HG02852 (cell line): ENCODE data around the gene ZFPL1.

Source experiments
- ATAC-seq: cut with Tn5 transposase; IDR thresholded peaks from one replicate; pipeline ENCODE4 v1.9.1; 2021; ENCODE audit warnings: mild to moderate bottlenecking, moderate library complexity; ENCODE audit not compliant: unreplicated experiment

The ZFPL1 gene

DNA sequence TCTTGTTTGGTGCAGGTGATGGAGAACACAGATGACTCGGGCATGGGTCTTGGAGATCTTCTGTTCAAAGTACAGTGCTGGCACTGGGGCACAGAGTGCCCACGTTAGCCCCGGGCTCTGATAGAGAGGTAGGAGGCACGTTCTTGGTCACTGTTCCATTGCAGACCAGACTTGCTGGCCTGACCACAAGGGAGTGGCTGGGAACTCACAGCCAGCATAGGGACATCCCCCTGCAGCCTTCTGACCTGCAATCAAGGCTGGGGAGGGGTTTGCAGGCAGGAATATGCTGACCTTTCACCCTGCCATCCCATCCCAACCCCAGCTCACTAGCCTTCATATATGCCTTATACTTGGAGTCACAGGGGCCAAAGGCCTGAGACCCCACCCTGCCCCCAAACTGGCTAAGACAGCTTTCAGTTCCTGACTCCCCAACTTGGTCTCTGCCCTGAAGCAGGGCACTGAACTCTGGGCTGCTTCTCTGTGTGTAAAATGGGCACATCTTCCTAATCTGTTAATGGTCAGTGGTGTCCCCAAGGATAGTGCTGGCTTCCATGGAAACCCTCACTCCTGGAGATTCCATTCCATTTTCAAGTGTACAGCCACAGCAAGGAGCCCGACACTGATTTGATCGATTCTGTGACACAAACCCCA lies 42.7 kb downstream of the ZFPL1 start:
- ATAC-seq = no peak

DNA sequence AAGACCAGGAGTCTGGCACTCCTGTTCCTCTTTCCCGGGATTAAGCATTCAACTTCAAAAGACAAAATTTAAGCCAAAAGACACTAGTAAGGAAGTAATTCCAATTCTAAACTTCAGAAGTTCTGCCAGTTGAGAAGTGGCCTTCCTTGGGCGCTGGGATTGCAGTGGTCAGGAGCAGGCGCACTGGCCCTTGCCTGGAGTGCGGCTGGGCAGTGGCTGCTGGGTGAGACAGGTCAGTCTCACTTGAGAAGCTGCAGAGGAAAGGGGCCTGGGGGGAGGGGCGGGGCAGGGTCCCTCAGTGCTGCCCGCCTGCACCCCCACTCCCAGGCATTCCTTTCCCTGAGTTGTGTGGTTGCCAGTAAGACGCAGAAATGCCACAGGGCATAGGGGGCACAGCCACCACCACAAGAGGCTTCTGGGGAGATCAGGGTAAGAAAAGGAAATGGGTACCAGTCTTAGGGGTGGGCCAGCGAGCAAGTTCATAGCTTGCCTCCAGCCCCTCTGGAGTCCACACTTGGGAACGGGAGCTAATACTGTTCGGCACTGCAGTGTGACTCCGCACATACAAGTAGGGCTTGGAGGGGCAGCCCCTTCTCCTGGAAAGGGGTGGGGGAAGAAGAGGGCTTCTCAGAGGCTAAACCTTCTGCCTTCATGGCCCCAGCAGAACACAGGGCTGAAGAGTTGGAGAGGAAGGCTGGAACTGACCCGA lies 43.6 kb downstream of the ZFPL1 start:
- ATAC-seq = no peak

DNA sequence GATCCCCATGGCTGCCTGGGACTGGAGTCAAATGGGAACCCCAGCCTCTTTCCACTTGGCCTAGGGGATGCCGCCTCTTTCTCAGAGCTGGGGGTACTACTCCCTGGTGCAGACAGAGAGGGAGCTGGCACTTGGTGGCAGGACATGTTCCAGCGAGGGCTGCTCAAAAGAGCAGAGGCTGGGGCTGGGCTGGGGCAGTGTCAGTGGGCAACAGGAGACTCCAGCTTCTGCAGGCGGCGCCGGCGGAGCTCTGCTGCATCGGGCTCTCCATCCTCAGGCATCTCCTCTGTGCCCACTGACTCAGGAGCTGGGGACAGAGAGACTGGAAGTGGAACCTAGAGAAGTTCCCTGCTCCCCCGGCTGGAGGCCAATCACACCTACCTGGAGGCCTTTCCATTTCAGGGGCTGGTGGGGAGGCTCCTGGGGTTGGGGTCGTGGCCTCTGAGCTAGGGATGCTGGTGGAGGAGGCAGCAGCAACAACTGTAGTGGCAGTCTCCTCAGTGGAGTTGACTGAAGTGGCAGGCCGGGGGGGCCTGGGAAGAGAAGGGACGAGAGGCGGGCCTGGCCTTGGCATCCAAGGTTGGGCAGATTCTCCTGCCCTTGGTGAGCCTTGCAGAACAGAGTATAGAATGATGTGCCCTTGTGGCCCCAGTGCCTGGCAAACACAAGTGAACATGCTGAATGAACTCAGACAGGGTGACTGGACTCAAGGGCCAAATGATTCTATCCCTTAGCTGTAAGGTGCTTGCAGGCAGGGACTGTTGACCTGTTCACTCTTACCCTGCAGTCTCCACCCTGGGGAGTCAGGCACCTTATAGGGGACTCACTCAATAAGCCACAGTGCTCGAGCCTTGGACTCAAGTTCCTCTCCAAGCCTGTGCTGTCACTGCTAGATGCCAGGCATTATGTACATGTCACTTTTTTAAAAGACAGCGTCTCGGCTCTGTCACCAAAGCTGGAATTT lies 44.4 kb downstream of the ZFPL1 start:
- ATAC-seq = no peak

DNA sequence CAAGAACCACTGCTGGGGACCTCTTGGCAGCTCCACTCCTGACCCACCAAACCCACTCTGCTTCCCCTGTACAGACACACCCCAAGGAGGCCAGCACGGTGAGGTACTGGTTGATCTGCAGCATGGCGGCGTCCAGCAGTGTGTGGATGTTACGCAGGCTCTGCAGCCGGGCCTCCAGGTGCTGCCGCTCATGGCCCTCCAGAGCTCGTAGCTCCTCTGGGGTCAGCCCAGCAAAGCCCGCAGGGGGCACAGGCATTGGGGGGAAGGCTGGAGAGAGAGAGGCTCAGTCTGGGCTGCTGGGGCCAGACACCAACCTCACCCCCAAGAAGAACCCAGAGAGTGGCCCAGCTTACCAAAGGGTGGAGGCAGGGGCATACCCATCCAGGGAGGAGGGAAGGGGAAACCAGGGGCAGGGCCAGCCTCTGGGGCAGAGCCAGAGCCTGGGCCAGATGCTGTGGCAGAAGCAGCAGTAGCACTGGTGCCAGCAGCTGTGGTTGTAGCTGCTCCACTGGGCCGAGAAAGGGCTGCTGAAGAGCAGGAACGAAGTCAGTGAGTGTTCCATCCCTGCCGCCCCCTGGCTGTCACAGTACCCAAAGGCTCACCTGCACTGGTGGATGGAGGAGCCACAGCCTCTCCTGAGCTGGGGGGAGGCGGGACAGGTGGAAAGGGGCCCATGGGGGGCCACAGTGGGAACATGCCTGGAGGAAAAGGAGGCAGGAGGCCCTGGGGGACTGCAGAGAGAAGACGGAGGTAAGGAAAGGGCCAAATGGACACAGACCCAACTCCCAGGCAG lies 45.8 kb downstream of the ZFPL1 start:
- no peak for ATAC-seq

DNA sequence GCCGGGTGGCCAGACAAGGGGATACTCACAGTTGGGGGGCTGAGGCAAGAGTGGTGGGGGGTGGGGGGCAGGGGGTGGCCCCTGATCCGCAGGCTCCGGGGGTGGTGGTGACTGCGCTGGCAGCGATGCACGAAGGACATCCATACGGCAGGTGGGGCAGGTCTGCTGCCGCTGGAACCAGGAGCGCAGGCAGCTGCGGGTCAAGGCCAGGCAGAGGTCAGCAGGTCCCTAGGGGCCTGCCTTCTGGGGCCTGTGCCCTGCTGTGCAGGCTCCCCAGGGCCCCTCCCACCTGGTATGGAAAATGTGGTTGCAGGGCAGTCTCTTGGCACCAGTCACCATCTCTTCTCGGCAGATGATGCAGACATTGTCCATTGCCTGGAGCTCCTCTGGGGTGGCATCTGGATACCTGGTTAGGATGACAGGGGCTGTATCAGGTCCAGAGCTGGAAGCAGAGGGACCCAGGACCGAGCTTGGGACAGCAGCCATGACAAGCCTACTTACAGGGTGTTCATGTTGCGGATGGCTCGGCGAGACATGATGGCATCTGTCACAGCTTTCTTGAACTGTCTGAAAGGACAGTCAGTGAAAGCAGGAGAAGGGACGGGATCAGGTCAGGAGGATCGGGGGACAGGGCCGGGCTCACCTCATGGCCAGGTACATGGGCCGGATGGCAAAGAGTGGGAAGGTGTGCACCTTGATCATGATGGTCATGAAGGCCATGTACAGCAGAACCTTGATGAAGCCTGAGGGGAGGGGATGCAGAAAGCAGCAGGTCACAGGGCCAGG lies 46.8 kb downstream of the ZFPL1 start:
- ATAC-seq = no peak

DNA sequence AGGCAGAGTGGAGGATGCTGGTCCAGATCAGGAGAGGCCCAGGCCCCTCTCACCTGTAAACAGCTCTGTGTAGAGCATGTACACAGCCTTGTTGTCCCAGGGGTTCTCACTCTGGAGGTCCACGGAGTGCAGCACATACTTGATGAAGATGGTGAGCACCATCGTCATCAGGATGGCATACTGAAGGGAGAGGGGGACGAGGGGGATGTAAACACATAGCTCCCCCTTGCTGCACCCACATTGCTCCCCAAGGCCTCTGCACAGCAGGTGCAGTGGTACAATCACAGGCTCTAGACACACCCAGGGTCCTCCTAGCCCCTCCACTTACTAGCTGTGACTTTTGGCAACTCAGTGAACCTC lies 47.4 kb downstream of the ZFPL1 start:
- no peak for ATAC-seq

DNA sequence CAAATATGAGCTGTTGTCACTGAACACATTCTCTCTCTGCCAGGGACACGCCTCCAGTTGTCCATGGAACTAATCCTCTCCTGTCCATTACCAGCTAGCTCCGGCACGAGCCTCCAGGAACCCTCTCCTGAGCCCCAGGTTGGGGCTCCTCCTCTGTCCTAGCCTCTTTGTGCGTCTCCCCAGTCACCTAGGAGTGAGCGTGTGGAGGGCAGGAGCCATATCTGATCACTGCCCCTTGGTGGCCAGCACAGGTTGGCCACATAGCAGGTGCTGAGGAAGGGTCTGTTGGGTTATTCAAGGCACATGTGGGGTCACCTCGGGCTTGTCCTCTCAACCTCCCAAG lies 47.8 kb downstream of the ZFPL1 start:
- ATAC-seq = no peak

DNA sequence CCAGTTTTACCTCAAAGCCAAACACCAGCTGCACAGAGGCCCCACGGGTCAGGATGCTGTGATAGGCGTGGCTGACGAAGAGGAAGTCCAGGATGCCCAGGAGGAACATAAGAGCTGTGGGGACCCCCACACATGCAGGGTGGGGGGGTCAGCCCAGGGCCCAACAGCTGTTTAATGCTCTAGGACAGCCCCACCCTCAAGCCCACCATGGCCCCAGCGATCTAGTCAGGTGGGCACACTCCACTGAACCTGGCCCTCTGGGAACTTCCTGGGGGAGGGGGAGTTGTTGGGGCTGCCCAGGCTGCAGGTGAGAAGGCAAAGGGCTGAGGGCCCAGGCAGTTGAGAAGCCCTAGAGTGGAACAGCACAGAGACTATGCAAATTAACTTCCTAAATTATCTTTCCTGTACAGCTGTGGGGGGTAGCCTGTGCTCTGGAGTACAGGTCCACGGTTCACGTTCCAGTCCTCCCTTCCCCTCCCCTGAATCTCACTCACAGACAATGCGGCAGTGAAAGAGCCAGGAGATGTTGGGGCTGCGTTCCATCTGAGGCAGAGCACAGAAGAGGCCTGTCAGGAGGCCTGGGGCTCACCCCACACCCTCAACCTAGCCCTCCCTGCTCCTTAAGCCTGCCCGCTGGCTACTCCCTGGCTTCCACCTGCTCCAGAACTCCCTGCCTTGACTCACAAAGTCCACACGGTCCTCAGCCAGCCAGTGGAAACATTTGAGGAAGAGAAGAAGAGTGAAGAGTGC lies 48.4 kb downstream of the ZFPL1 start:
- peak; percentile 54 for ATAC-seq

DNA sequence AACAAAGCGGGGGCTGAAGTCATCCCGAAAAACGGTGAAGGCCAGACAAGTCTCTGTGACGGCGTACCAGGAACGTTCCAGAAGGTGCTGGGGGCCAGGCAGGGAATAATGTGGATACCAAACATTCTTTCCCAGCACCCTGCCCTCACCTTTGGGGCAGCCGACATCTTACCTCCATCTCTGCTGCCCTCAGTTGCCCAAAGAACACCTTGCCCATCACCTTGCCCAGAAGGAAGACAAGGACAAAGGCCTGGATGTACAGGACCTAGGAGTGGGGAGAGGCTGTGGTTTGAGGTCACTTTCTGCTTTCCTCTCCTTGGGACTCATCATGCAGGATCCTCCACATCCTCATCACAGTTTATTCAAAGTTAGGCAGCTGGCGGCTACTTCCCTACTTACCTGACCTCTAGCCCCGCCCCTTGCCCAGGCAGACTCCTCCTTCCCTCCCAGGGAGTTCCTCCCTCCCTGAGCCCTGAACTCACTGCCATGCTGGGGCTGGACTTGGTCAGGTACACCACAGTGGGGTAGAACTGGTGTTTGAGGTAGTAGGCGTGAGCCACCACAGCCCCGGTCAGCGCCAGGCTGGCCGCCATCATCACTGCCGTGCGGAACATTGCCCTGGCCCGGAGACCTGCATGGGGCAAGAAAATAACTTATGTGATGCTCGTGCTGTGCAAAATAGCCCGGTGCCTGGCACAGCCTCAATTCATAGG lies 49.1 kb downstream of the ZFPL1 start:
- no peak for ATAC-seq

DNA sequence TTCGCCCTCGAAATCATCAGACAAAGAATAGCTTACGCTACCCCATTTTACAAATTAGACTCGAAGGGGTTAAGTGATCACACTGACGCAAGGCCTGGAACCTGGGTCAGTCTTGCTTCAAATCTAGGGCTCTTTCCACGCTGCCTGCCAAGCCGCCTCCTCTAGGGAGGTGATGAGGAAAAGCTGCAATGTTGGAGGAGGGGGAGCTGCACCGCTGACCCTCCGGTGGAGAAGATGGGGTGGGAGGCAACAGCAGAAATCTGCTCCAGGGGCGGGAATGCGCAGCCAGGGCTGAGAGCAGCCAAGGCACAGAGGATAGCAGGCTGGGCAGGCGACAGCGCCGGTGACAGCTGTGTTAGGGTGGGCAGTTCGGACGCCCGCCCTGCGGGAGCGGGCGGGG lies 49.7 kb downstream of the ZFPL1 start:
- no peak for ATAC-seq

DNA sequence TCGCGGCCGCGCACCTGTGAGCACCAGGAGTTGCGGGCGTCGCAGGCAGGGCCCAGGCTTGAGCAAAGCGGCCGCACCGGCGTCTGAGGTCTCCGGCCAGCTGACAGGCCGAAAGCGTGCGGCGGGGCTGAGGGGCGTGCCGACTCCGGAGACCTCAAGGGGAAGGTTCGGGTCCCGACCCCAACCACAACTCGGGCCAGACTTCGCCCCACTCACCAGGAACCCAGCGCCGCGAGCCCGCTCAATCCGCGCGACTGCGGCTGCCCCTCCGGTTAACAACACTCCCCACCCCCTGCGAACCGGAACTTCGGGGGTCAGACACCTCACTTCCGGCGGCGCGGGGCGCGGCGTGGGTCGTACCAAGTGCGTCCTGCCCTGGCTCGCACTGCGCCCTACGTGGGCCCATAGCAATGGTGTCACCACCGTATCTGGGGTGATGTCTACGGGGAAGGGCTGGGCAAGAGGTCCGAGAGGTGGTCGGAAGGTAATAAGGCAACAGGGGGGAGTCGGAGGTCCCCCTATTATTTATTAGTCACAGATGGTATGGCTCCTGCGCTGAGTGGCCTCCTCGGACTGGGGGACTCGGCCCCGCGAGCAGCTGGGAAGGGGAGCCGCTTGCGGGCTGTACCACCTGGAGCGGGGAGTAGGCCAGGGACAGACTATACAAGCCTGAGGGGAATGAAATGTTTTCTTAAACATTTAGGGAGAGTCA lies 50.4 kb downstream of the ZFPL1 start, which contains the start of gene SYVN1:
Gene SYVN1 (minus strand): TSS at position 280 of the 712 bp plus-strand sequence. CDS start 918 bp downstream, outside the sequence.
- ATAC-seq = peak; percentile 54

DNA sequence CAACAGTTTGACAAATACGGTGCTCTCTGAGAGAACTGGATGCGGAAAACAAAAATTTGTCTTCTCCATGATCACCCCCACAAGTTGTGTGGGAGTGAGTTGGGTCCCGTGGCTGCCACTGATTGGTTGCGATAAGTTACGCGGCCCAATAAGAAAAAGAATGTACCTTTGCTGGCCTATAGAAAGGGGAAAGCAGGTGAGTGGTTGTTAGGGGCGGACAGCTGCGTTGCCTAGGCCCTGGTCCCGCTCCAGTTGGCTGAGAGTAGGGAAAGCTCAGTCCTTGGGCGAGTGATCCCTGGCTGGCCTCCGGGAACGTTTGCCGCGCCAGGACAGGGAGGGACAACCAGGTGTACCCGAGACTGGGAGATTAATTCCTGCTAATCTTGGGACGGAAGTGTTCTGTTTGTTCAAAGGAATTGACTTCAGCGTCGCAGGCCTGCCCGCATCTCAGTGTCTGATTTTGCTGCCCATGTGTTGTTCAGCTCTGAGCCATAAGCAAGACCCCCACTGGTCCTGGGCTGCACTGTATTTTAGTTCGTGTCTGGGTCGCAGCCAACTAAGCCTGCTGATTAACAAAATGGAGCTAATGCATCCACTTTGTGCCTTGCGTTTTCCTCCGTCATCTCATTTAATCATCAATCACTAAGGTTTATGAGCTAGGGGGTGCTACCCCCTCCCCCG lies 51.1 kb downstream of the ZFPL1 start:
- peak; percentile 66 for ATAC-seq

DNA sequence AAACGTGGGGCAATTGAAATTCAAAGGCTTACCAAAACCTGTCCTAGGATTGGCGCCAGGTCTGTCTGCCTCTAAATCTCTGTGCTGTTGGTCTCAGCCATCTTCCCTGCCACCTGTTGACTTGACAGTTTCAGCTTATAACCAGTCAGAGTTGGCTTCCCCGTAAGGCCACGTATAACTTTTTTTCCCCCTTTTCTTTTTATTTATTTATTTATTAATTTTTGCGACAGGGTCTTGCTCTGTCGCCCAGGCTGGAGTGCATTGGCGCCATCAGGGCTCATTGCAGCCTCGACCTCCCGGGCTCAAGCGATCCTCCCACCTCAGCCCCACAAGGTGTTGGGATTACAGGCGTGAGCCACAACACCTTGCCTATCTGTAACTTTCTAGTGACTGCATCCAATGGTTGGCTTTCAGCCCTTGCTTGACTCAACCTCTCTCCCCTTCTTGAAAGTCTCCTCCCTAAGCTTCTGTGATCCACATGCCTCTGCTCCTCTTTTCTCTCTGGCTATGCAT lies 51.7 kb downstream of the ZFPL1 start:
- no peak for ATAC-seq

DNA sequence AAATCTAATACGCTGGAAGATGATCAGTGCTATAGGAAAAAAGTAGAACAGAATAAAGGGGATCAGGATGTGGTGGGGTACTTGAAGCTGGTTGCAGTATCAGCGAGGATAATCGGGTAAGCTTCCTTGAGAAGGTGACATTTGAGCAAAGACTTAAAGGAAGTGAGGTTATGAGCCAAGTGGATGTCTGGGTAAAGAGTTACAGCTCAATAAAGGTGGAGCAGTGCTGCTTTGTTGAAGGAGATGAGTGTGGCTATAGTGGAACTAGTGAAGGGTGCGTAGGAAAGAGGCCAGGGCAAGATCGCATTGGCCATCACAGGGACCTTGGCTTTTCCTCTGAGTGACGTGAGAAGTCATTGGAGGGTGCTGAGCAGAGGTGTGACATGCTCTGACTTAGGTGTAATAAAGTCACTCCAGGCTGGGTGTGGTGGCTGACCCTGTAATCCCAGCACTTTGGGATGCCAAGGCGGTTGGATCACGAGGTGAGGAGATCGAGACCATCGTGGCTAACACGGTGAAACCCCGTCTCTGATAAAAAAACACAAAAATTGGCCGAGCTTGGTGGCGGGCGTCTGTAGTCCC lies 52.6 kb downstream of the ZFPL1 start:
- no peak for ATAC-seq
